ENCODE results near the gene ZNF823. TPM values are rescaled to one million over a fixed set of nuclear protein-coding genes. Genes with fewer than 3 reads are reported as not detected.

Gene ZNF823
- total RNA-seq, 2 experiments from 2014 or later, result 5.7 to 7.0 TPM

GRCh38 chr19:11763117-11763516, 24.4 kb upstream of the ZNF823 start:
- Histone ChIP-seq H2AFZ (ENCODE audit: low read length) (no peak overlapping the region), H3K4me1 (ENCODE audit: insufficient read depth, low read length, poor library complexity, severe bottlenecking) (peaks cover 8% of the 10 kb centered on the region), H3K9me2 (ENCODE audit: insufficient read depth, low read length) (no peaks in the 10 kb centered on the region), H3K4me3 (ENCODE audit: low read depth, low read length, poor library complexity, severe bottlenecking) (no peak overlapping the region), H3K9me3 (ENCODE audit: low read length) (peaks cover 10% of the 10 kb centered on the region; the same call in 1 of the 2 replicates), H3K4me2 (ENCODE audit: low read length) (no peak overlapping the region), H4K20me1 (ENCODE audit: insufficient read depth, low read length) (no peaks in the 10 kb centered on the region), H3K36me3 (ENCODE audit: insufficient read depth, low read length) (no peaks in the 10 kb centered on the region), H3K27ac (ENCODE audit: low read depth, low read length, poor library complexity, severe bottlenecking) (no peak overlapping the region), H3K79me2 (ENCODE audit: insufficient read depth, low read depth, low read length) (no peaks in the 10 kb centered on the region)
- intact Hi-C loops (cut with micrococcal nuclease; ENCODE audit: unreplicated experiment), result no loop called here
- ChIA-PET POLR2A (no interaction called here), CTCF (ENCODE audit: unreplicated experiment) (no interaction called here)
- BruUV-seq (replicated peaks), result no TSS peak
- TF ChIP-seq EZH2phosphoT487 (IDR thresholded peaks at IDR 0.05; ENCODE audit: borderline replicate concordance, low read depth, low read length), result no peak
- no peak for TF ChIP-seq CTCF (conservative IDR thresholded peaks at IDR 0.05; ENCODE audit: low read length)
- DNase-seq (ENCODE audit: low spot score), result no peak

- no peak overlapping the region for H2AFZ ChIP-seq (ENCODE audit: low read length)
- intact Hi-C loops (cut with micrococcal nuclease; ENCODE audit: unreplicated experiment), result no loop called here
- H3K4me3 ChIP-seq (ENCODE audit: low read depth, low read length, poor library complexity, severe bottlenecking), result no peak overlapping the region
- no peak for TF ChIP-seq EZH2phosphoT487 (IDR thresholded peaks at IDR 0.05; ENCODE audit: borderline replicate concordance, low read depth, low read length)
- TF ChIP-seq CTCF (conservative IDR thresholded peaks at IDR 0.05; ENCODE audit: low read length), result no peak
- H3K4me2 ChIP-seq (ENCODE audit: low read length), result no peak overlapping the region
- H3K27ac ChIP-seq (ENCODE audit: low read depth, low read length, poor library complexity, severe bottlenecking), result no peak overlapping the region
- no peaks in the 10 kb centered on the region for H3K4me1 ChIP-seq (ENCODE audit: insufficient read depth, low read length, poor library complexity, severe bottlenecking)
- no peak for DNase-seq (ENCODE audit: low spot score)
- H3K79me2 ChIP-seq (ENCODE audit: insufficient read depth, low read depth, low read length), result no peaks in the 10 kb centered on the region
- H3K9me3 ChIP-seq (ENCODE audit: low read length), result peaks cover 10% of the 10 kb centered on the region; the same call in 1 of the 2 replicates
- no peaks in the 10 kb centered on the region for H3K9me2 ChIP-seq (ENCODE audit: insufficient read depth, low read length)
- ChIA-PET POLR2A (no interaction called here), CTCF (ENCODE audit: unreplicated experiment) (no interaction called here)
- H4K20me1 ChIP-seq (ENCODE audit: insufficient read depth, low read length), result no peaks in the 10 kb centered on the region
- H3K36me3 ChIP-seq (ENCODE audit: insufficient read depth, low read length), result no peaks in the 10 kb centered on the region
- BruUV-seq (replicated peaks), result no TSS peak
Observed at GRCh38 chr19:11759805-11760204, 21.1 kb upstream of the ZNF823 start.

GRCh38 chr19:11756965-11757364, 18.2 kb upstream of the ZNF823 start:
- ChIA-PET POLR2A (no interaction called here), CTCF (ENCODE audit: unreplicated experiment) (no interaction called here)
- no peak overlapping the region for H2AFZ ChIP-seq (ENCODE audit: low read length)
- no peak overlapping the region for H3K27ac ChIP-seq (ENCODE audit: low read depth, low read length, poor library complexity, severe bottlenecking)
- intact Hi-C loops (cut with micrococcal nuclease; ENCODE audit: unreplicated experiment), result no loop called here
- BruUV-seq (replicated peaks), result no TSS peak
- H3K4me2 ChIP-seq (ENCODE audit: low read length), result no peak overlapping the region
- H4K20me1 ChIP-seq (ENCODE audit: insufficient read depth, low read length), result no peaks in the 10 kb centered on the region
- H3K36me3 ChIP-seq (ENCODE audit: insufficient read depth, low read length), result no peaks in the 10 kb centered on the region
- TF ChIP-seq EZH2phosphoT487 (IDR thresholded peaks at IDR 0.05; ENCODE audit: borderline replicate concordance, low read depth, low read length), result no peak
- TF ChIP-seq CTCF (conservative IDR thresholded peaks at IDR 0.05; ENCODE audit: low read length), result no peak
- no peaks in the 10 kb centered on the region for H3K9me3 ChIP-seq (ENCODE audit: low read length)
- H3K4me1 ChIP-seq (ENCODE audit: insufficient read depth, low read length, poor library complexity, severe bottlenecking), result no peaks in the 10 kb centered on the region
- no peaks in the 10 kb centered on the region for H3K9me2 ChIP-seq (ENCODE audit: insufficient read depth, low read length)
- no peaks in the 10 kb centered on the region for H3K79me2 ChIP-seq (ENCODE audit: insufficient read depth, low read depth, low read length)
- no peak overlapping the region for H3K4me3 ChIP-seq (ENCODE audit: low read depth, low read length, poor library complexity, severe bottlenecking)
- DNase-seq (ENCODE audit: low spot score), result no peak
